Activated naive CD4-positive, alpha-beta T cell (primary cell): ENCODE results near the gene KIAA1549.

Experiments used
- DNase-seq, 4 experiments: peaks; one replicate each; lab custom pipeline; 2025; lab: John Stamatoyannopoulos, UW

KIAA1549 gene

GRCh38 chr7:138975343-138976104, 5.7 kb downstream of the KIAA1549 start:
- no peak for DNase-seq

GRCh38 chr7:138974675-138975292, 6.4 kb downstream of the KIAA1549 start:
- DNase-seq = no peak

GRCh38 chr7:138974103-138974502, 7.1 kb downstream of the KIAA1549 start:
- no peak for DNase-seq

- no peak for DNase-seq
These were observed 10.2 kb downstream of the KIAA1549 start for GRCh38 chr7:138970952-138971351.

- no peak for DNase-seq
These were observed 10.7 kb downstream of the KIAA1549 start for GRCh38 chr7:138970446-138970845.

- DNase-seq = no peak
These were observed 14.0 kb downstream of the KIAA1549 start for GRCh38 chr7:138967159-138967558.

GRCh38 chr7:138964624-138965436, 16.4 kb downstream of the KIAA1549 start:
- no peak for DNase-seq

GRCh38 chr7:138963675-138964074, 17.5 kb downstream of the KIAA1549 start:
- no peak for DNase-seq

GRCh38 chr7:138962561-138963270, 18.5 kb downstream of the KIAA1549 start:
- DNase-seq = no peak

GRCh38 chr7:138961159-138961558, 20.0 kb downstream of the KIAA1549 start:
- no peak for DNase-seq

GRCh38 chr7:138958391-138958956, 22.7 kb downstream of the KIAA1549 start:
- no peak for DNase-seq

GRCh38 chr7:138957753-138958390, 23.3 kb downstream of the KIAA1549 start:
- DNase-seq = no peak

GRCh38 chr7:138957217-138957616, 24.0 kb downstream of the KIAA1549 start:
- no peak for DNase-seq

GRCh38 chr7:138954545-138955475, 26.4 kb downstream of the KIAA1549 start:
- DNase-seq = no peak

GRCh38 chr7:138952791-138953190, 28.4 kb downstream of the KIAA1549 start:
- no peak for DNase-seq

GRCh38 chr7:138951953-138952352, 29.2 kb downstream of the KIAA1549 start:
- no peak for DNase-seq

- DNase-seq = no peak
These were observed 31.6 kb downstream of the KIAA1549 start for GRCh38 chr7:138949421-138950088.

- DNase-seq = no peak
These were observed 32.8 kb downstream of the KIAA1549 start for GRCh38 chr7:138948403-138948802.

- DNase-seq = no peak
These were observed 35.4 kb downstream of the KIAA1549 start for GRCh38 chr7:138945821-138946220.

- no peak for DNase-seq
These were observed 36.0 kb downstream of the KIAA1549 start for GRCh38 chr7:138945154-138945553.
